HepG2 (cell line): ENCODE results near the gene MAP3K2. TPM values are rescaled to one million over a fixed set of nuclear protein-coding genes. Genes with fewer than 3 reads are reported as not detected.

Experiments
- ATM ChIP-seq: fragments of 450-650 bp; IDR thresholded peaks from 2 replicates; pipeline ENCODE4 v1.7.1; 2017; ENCODE audit warnings: mild to moderate bottlenecking, borderline replicate concordance
- DR1 ChIP-seq: sonication (generic); formaldehyde crosslinking; IDR thresholded peaks from 2 replicates; pipeline ENCODE4 v1.8.0; 2021; ENCODE audit warnings: mild to moderate bottlenecking, missing genetic modification reagents, inconsistent platforms
- GFI1 ChIP-seq: sonication (generic); formaldehyde crosslinking; IDR thresholded peaks from 2 replicates; pipeline ENCODE4 v1.5.0; 2020; ENCODE audit warnings: missing genetic modification reagents, mild to moderate bottlenecking, borderline replicate concordance
- GZF1 ChIP-seq: sonication (generic); formaldehyde crosslinking; IDR thresholded peaks from 2 replicates; pipeline ENCODE4 v1.5.1; 2020; ENCODE audit warnings: mild to moderate bottlenecking, missing genetic modification reagents
- HNRNPK ChIP-seq: fragments of 200-400 bp; formaldehyde crosslinking; IDR thresholded peaks from 2 replicates; pipeline ENCODE4 v1.6.1; 2018; ENCODE audit warnings: low read length, low read depth, moderate library complexity, mild to moderate bottlenecking; ENCODE audit not compliant: poor library complexity, severe bottlenecking
- KLF12 ChIP-seq: sonication (generic); formaldehyde crosslinking; IDR thresholded peaks from 2 replicates; pipeline ENCODE4 v1.4.0; 2020; ENCODE audit warnings: missing genetic modification reagents, borderline replicate concordance
- MZF1 ChIP-seq: sonication (generic); formaldehyde crosslinking; IDR thresholded peaks from 2 replicates; pipeline ENCODE4 v1.8.1; 2023; ENCODE audit warnings: mild to moderate bottlenecking, missing genetic modification reagents, borderline replicate concordance
- NFYB ChIP-seq: sonication (generic); formaldehyde crosslinking; IDR thresholded peaks from 2 replicates; pipeline ENCODE4 v1.4.0; 2020; ENCODE audit warnings: missing genetic modification reagents
- RFX3 ChIP-seq: IDR thresholded peaks from 2 replicates; pipeline ENCODE4 v1.6.1; 2016; ENCODE audit warnings: missing biosample characterization, missing genetic modification reagents
- ZBTB21 ChIP-seq: sonication (generic); formaldehyde crosslinking; IDR thresholded peaks from 2 replicates; pipeline ENCODE4 v1.4.0; 2020; ENCODE audit warnings: missing genetic modification reagents
- ZFX ChIP-seq: sonication (generic); formaldehyde crosslinking; IDR thresholded peaks from 2 replicates; pipeline ENCODE4 v1.4.0; 2020; ENCODE audit warnings: mild to moderate bottlenecking, low read depth, missing genetic modification reagents, moderate library complexity
- ZNF441 ChIP-seq: sonication (generic); formaldehyde crosslinking; IDR thresholded peaks from 2 replicates; pipeline ENCODE4 v1.7.0; 2021; ENCODE audit warnings: missing genetic modification reagents, borderline replicate concordance
- ZNF616 ChIP-seq: sonication (generic); formaldehyde crosslinking; IDR thresholded peaks from 2 replicates; pipeline ENCODE4 v1.5.0; 2020; ENCODE audit warnings: low read depth, mild to moderate bottlenecking, missing genetic modification reagents
- ZNF75D ChIP-seq: sonication (generic); formaldehyde crosslinking; IDR thresholded peaks from 2 replicates; pipeline ENCODE4 v1.8.1; 2023; ENCODE audit warnings: missing genetic modification reagents, mild to moderate bottlenecking, borderline replicate concordance
- polyA plus RNA-seq, 8 experiments: library from polyadenylated mRNA; depleted of rRNA in 3 of 8; stranded (reverse) in 7 of 8; unstranded in 1 of 8; fragments of >200 nt; fragmentation: Illumina TruSeq in 4 of 8; extraction: Trizol in 4 of 8; gene quantifications; 2 replicates each; pipeline versions ENCODE4 v1.2.1 to v1.2.3, GENCODE V29; 2011 to 2016; ENCODE audit warnings: low read depth in 4 of 8, missing spikeins in 1 of 8, mixed read lengths in 1 of 8; ENCODE audit not compliant: insufficient read depth in 1 of 8
- total RNA-seq, 5 experiments: library from RNA; depleted of rRNA; stranded (reverse); fragments of >200 nt; fragmentation: Illumina TruSeq; extraction: Trizol; gene quantifications; 2 replicates each; pipeline ENCODE4 v1.2.3, GENCODE V29; 2016; ENCODE audit warnings: low read depth in 1 of 5
- TF ChIP-seq, protein P1 (sequence below): sonication (generic); formaldehyde crosslinking; IDR thresholded peaks from 2 replicates; pipeline ENCODE4 v1.4.0; 2020; ENCODE audit warnings: missing genetic modification reagents
- TF ChIP-seq, protein P2 (sequence below): sonication (generic); formaldehyde crosslinking; IDR thresholded peaks from 2 replicates; pipeline ENCODE4 v1.4.0; 2020; ENCODE audit warnings: missing genetic modification reagents, low read depth, mild to moderate bottlenecking, borderline replicate concordance
- TF ChIP-seq, protein P3 (sequence below): sonication (generic); formaldehyde crosslinking; IDR thresholded peaks from 2 replicates; pipeline ENCODE4 v1.8.0; 2022; ENCODE audit warnings: mild to moderate bottlenecking, missing genetic modification reagents; ENCODE audit not compliant: insufficient replicate concordance
- TF ChIP-seq, protein P4 (sequence below): sonication (generic); formaldehyde crosslinking; IDR thresholded peaks from 2 replicates; pipeline ENCODE4 v1.4.0; 2020; ENCODE audit warnings: mild to moderate bottlenecking, missing genetic modification reagents, borderline replicate concordance
- TF ChIP-seq, protein P5 (sequence below), 2 experiments: sonication (generic) in 1 of 2; formaldehyde crosslinking in 1 of 2; IDR thresholded peaks; 2 replicates each; pipeline versions ENCODE4 v1.5.1 to v1.6.1; 2011 to 2020; ENCODE audit warnings: borderline replicate concordance in 1 of 2, low read depth in 1 of 2, low read length in 1 of 2, mild to moderate bottlenecking in 1 of 2, missing genetic modification reagents in 1 of 2, moderate library complexity in 1 of 2

The MAP3K2 gene
- total and polyA plus RNA-seq, 2 of the 13 experiments (the other 11 are each of a cell fraction or from before 2014, with no cell fraction given): 12.2 to 37.2 TPM

DNA sequence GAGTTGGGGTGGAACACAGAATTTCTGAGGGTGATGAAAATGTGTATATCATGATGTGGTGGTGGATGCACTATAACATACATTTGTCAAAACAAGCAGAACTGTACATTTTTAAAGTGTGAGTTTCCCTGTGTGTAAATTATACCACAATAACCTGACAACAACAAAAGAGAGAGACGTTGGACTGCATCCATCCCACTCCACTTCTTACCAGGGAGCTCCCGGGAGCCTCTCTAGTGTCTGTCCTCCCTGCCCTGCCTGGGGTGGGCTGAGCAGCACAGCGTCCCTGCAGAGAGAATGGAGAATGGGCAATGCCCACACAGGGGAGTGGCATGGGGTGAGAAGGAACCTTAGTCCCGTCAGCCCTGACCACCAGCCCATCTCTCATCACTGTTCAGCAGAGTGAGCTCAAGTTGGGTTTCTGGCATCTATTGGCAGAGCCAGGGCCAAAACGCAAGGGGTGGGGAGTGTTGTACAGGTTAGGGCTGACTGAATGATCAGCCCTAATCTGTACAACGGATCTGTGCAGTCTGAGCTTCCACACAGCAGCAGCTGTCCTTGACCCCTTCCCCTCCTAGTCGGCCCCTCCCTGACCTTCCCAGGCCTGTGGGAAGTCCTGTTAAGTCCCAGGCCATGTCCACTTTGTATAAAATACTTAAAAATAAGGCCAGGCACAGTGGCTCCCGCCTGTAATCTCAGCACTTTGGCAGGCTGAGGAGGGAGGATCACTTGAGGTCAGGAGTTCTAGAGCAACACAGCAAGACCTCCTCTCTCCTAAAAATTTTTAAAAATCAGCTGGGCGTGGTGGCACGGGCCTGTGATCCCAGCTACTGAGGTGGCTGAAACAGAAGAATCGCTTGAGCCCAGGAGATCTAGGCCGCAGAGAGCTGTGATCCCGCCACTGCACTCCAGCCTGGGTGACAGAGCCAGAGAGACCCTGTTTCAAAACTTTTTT lies 27.1 kb upstream of the MAP3K2 start (continued):
- TF ChIP-seq ATM (no peak), ZFX (CRISPR knock-in tag) (peak; percentile 81), HNRNPK (no peak), RFX3 (no peak), DR1 (CRISPR knock-in tag) (no peak), ZNF75D (no peak), GFI1 (peak; percentile 43; the same call in 1 of the 2 replicates), ZNF441 (CRISPR knock-in tag) (no peak), ZBTB21 (CRISPR knock-in tag) (no peak), MZF1 (CRISPR knock-in tag) (no peak), NFYB (CRISPR knock-in tag) (no peak), KLF12 (no peak; the same call in 1 of the 2 replicates), ZNF616 (no peak), GZF1 (CRISPR knock-in tag) (no peak)
- TF ChIP-seq, protein P1, sequence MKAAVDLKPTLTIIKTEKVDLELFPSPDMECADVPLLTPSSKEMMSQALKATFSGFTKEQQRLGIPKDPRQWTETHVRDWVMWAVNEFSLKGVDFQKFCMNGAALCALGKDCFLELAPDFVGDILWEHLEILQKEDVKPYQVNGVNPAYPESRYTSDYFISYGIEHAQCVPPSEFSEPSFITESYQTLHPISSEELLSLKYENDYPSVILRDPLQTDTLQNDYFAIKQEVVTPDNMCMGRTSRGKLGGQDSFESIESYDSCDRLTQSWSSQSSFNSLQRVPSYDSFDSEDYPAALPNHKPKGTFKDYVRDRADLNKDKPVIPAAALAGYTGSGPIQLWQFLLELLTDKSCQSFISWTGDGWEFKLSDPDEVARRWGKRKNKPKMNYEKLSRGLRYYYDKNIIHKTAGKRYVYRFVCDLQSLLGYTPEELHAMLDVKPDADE (CRISPR knock-in tag): no peak
- TF ChIP-seq, protein P2, sequence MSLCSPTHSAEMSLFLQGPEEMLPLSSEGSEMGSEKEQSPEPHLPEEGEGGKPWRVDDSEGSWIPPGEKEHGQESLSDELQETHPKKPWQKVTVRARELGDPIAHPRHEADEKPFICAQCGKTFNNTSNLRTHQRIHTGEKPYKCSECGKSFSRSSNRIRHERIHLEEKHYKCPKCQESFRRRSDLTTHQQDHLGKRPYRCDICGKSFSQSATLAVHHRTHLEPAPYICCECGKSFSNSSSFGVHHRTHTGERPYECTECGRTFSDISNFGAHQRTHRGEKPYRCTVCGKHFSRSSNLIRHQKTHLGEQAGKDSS (CRISPR knock-in tag): no peak; the same call in 1 of the 2 replicates
- TF ChIP-seq, protein P3, sequence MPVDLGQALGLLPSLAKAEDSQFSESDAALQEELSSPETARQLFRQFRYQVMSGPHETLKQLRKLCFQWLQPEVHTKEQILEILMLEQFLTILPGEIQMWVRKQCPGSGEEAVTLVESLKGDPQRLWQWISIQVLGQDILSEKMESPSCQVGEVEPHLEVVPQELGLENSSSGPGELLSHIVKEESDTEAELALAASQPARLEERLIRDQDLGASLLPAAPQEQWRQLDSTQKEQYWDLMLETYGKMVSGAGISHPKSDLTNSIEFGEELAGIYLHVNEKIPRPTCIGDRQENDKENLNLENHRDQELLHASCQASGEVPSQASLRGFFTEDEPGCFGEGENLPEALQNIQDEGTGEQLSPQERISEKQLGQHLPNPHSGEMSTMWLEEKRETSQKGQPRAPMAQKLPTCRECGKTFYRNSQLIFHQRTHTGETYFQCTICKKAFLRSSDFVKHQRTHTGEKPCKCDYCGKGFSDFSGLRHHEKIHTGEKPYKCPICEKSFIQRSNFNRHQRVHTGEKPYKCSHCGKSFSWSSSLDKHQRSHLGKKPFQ (CRISPR knock-in tag): no peak
- TF ChIP-seq, protein P4, sequence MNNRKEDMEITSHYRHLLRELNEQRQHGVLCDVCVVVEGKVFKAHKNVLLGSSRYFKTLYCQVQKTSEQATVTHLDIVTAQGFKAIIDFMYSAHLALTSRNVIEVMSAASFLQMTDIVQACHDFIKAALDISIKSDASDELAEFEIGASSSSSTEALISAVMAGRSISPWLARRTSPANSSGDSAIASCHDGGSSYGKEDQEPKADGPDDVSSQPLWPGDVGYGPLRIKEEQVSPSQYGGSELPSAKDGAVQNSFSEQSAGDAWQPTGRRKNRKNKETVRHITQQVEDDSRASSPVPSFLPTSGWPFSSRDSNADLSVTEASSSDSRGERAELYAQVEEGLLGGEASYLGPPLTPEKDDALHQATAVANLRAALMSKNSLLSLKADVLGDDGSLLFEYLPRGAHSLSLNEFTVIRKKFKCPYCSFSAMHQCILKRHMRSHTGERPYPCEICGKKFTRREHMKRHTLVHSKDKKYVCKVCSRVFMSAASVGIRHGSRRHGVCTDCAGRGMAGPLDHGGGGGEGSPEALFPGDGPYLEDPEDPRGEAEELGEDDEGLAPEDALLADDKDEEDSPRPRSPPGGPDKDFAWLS: no peak
- TF ChIP-seq, protein P5, sequence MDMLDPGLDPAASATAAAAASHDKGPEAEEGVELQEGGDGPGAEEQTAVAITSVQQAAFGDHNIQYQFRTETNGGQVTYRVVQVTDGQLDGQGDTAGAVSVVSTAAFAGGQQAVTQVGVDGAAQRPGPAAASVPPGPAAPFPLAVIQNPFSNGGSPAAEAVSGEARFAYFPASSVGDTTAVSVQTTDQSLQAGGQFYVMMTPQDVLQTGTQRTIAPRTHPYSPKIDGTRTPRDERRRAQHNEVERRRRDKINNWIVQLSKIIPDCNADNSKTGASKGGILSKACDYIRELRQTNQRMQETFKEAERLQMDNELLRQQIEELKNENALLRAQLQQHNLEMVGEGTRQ (IDR thresholded peaks at IDR 0.05; ENCODE audit: low read depth, low read length): no peak
- TF ChIP-seq, protein P5 (CRISPR knock-in tag; IDR thresholded peaks at IDR 0.05; ENCODE audit: borderline replicate concordance): no peak
